Thoracic aorta (tissue), 2 donors: ENCODE measurements around the gene TGFB3. TPM values are rescaled to one million over a fixed set of nuclear protein-coding genes. Genes with fewer than 3 reads are reported as not detected.

ENCODE experiments used
- ATAC-seq: fragments of 150-250 bp; one replicate; pipeline ENCODE4 v1.8.0; 2017; ENCODE audit warnings: low read depth; ENCODE audit not compliant: insufficient number of reproducible peaks, low FRiP score
- DNase-seq: peaks from one replicate; pipeline ENCODE4 v3.0.0-alpha.2; 2020; ENCODE audit warnings: low spot score
- H3K27ac ChIP-seq, 2 donors: fragments of 200-600 bp; sonication (generic); 1 replicate in 1 of 2; 2 replicates in 1 of 2; pipeline ENCODE4 v1.5.1; 2016; ENCODE audit warnings: mild to moderate bottlenecking in 2 of 2, moderate library complexity in 2 of 2
- H3K27me3 ChIP-seq: fragments of 200-600 bp; sonication (generic); replicated peaks from 2 replicates; pipeline ENCODE4 v1.6.0; 2016; ENCODE audit warnings: mild to moderate bottlenecking; ENCODE audit not compliant: insufficient read depth
- H3K36me3 ChIP-seq: fragments of 200-600 bp; sonication (generic); one replicate; pipeline ENCODE4 v1.5.1; 2016
- H3K4me1 ChIP-seq, 2 donors: fragments of 200-600 bp; sonication (generic); 1 replicate in 1 of 2; 2 replicates in 1 of 2; pipeline versions ENCODE4 v1.5.1 to v1.6.0; 2016; ENCODE audit warnings: low read depth in 2 of 2, mild to moderate bottlenecking in 1 of 2; ENCODE audit not compliant: control insufficient read depth in 1 of 2
- H3K4me3 ChIP-seq: fragments of 200-600 bp; sonication (generic); 2 replicates; pipeline ENCODE4 v1.5.1; 2016; ENCODE audit warnings: mild to moderate bottlenecking
- H3K9me3 ChIP-seq: fragments of 200-600 bp; sonication (generic); 2 replicates; pipeline ENCODE4 v1.5.1; 2016
- CTCF ChIP-seq: fragments of 200-600 bp; sonication (generic); IDR thresholded peaks from one replicate; pipeline ENCODE4 v1.5.1; 2019; ENCODE audit warnings: antibody characterized with exemption
- total RNA-seq, 2 donors: library from RNA; depleted of rRNA; stranded (reverse); fragments of >200 nt; gene quantifications; one replicate each; pipeline versions ENCODE4 v1.1.0 to v1.2.3, GENCODE V29; 2016

The TGFB3 gene
- total RNA-seq, 2 donors from 2014 or later = 46.4 to 67.1 TPM

- Histone ChIP-seq H3K9me3 (no peaks in the 10 kb centered on the region), H3K4me3 (peak overlapping the region; percentile 55), H3K27ac (peak overlapping the region; percentile 92 to 97), H3K4me1 (peaks cover 39 to 58% of the 10 kb centered on the region in 2 donors), H3K27me3 (no peaks in the 10 kb centered on the region), H3K36me3 (peaks cover 5% of the 10 kb centered on the region)
- DNase-seq (peak; percentile 62), ATAC-seq (peak; percentile 93)
- TF ChIP-seq CTCF = no peak
Measured at GRCh38 chr14:75995372-75996041, 13.7 kb upstream of the TGFB3 start.

- Histone ChIP-seq H3K4me3 (no peak overlapping the region), H3K36me3 (peaks cover 5% of the 10 kb centered on the region), H3K27me3 (no peaks in the 10 kb centered on the region), H3K4me1 (peaks cover 44 to 73% of the 10 kb centered on the region in 2 donors), H3K9me3 (no peaks in the 10 kb centered on the region), H3K27ac (peak overlapping the region; percentile 92 to 97)
- no peak for DNase-seq
- no peak for TF ChIP-seq CTCF
- no peak for ATAC-seq
Measured at GRCh38 chr14:75993567-75994041, 11.8 kb upstream of the TGFB3 start.

GRCh38 chr14:75991753-75992152 lies 10.0 kb upstream of the TGFB3 start:
- no peak overlapping the region for H3K4me3 ChIP-seq
- H3K9me3 ChIP-seq = no peaks in the 10 kb centered on the region
- H3K27me3 ChIP-seq = no peaks in the 10 kb centered on the region
- H3K4me1 ChIP-seq = peaks cover 47 to 92% of the 10 kb centered on the region in 2 donors
- peak overlapping the region; percentile 92 to 97 for H3K27ac ChIP-seq
- no peaks in the 10 kb centered on the region for H3K36me3 ChIP-seq
- DNase-seq (no peak), ATAC-seq (peak; percentile 21)
- no peak for TF ChIP-seq CTCF

- Histone ChIP-seq H3K4me1 (peaks cover 45 to 90% of the 10 kb centered on the region in 2 donors), H3K27ac (peak overlapping the region; percentile 92 to 97), H3K27me3 (no peaks in the 10 kb centered on the region), H3K4me3 (no peak overlapping the region), H3K36me3 (no peaks in the 10 kb centered on the region), H3K9me3 (no peaks in the 10 kb centered on the region)
- no peak for TF ChIP-seq CTCF
- no peak for DNase-seq
- ATAC-seq = no peak
Measured at GRCh38 chr14:75990297-75990696, 8.5 kb upstream of the TGFB3 start.

GRCh38 chr14:75989134-75989533 lies 7.3 kb upstream of the TGFB3 start:
- DNase-seq = no peak

More at GRCh38 chr14:75989134-75989533, 7.3 kb upstream of the TGFB3 start:
- H3K36me3 ChIP-seq = no peaks in the 10 kb centered on the region
- no peak for TF ChIP-seq CTCF
- no peaks in the 10 kb centered on the region for H3K9me3 ChIP-seq
- peak; percentile 73 for ATAC-seq
- H3K27ac ChIP-seq = peak overlapping the region; percentile 92 to 97
- H3K4me3 ChIP-seq = peak overlapping the region; percentile 19
- peaks cover 36 to 86% of the 10 kb centered on the region in 2 donors for H3K4me1 ChIP-seq
- no peaks in the 10 kb centered on the region for H3K27me3 ChIP-seq
